ENCODE measurements around the gene ZNF335. TPM values are rescaled to one million over a fixed set of nuclear protein-coding genes. Genes with fewer than 3 reads are reported as not detected.

Gene ZNF335
- total and polyA plus RNA-seq, 2 of the 13 experiments (the other 11 are each of a cell fraction or from before 2014, with no cell fraction given) = 9.7 to 13.7 TPM

DNA sequence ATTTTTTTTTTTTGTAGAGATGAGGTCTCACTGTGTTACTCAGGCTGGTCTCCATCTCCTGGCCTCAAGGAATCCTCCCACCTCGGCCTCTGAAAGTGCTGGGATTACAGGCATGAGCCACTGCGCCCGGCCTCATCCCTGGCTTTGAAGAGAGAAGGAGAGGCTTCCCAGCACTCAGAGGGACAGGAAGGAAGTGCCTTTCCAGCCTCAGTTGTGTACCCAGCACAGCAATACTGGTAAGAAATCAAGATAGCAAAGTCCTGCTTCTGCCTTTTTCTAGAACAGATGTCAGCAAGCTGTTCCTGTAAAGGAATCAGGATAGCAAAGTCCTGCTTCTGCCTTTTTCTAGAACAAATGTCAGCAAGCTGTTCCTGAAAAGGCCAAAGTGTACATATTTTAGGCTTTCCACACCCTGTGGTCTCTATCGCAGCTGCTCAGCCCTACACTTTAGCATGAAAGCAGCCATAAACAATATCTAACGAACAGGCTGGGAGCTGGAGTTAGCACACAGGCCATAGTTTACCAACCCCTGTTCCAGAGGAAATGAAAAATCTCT is 53.7 kb downstream of the ZNF335 start (continued):
- TF ChIP-seq, protein P1, sequence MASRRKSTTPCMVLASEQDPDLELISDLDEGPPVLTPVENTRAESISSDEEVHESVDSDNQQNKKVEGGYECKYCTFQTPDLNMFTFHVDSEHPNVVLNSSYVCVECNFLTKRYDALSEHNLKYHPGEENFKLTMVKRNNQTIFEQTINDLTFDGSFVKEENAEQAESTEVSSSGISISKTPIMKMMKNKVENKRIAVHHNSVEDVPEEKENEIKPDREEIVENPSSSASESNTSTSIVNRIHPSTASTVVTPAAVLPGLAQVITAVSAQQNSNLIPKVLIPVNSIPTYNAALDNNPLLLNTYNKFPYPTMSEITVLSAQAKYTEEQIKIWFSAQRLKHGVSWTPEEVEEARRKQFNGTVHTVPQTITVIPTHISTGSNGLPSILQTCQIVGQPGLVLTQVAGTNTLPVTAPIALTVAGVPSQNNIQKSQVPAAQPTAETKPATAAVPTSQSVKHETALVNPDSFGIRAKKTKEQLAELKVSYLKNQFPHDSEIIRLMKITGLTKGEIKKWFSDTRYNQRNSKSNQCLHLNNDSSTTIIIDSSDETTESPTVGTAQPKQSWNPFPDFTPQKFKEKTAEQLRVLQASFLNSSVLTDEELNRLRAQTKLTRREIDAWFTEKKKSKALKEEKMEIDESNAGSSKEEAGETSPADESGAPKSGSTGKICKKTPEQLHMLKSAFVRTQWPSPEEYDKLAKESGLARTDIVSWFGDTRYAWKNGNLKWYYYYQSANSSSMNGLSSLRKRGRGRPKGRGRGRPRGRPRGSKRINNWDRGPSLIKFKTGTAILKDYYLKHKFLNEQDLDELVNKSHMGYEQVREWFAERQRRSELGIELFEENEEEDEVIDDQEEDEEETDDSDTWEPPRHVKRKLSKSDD (CRISPR knock-in tag; IDR thresholded peaks at IDR 0.05; ENCODE audit: low read depth) = no peak
- TF ChIP-seq NFIC (IDR thresholded peaks at IDR 0.05; ENCODE audit: low read length) = no peak
- TF ChIP-seq, protein P2, sequence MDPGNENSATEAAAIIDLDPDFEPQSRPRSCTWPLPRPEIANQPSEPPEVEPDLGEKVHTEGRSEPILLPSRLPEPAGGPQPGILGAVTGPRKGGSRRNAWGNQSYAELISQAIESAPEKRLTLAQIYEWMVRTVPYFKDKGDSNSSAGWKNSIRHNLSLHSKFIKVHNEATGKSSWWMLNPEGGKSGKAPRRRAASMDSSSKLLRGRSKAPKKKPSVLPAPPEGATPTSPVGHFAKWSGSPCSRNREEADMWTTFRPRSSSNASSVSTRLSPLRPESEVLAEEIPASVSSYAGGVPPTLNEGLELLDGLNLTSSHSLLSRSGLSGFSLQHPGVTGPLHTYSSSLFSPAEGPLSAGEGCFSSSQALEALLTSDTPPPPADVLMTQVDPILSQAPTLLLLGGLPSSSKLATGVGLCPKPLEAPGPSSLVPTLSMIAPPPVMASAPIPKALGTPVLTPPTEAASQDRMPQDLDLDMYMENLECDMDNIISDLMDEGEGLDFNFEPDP (CRISPR knock-in tag; conservative IDR thresholded peaks at IDR 0.05) = 0 out of 2 replicates have a peak, but pooled peaks have one; percentile 52
- 0 out of 2 replicates have a peak, but pooled peaks have one; percentile 10 for TF ChIP-seq THAP11 (CRISPR knock-in tag; IDR thresholded peaks at IDR 0.05)
- TF ChIP-seq RELA (CRISPR knock-in tag; IDR thresholded peaks at IDR 0.05) = no peak
- no peak for TF ChIP-seq ZSCAN22 (CRISPR knock-in tag; IDR thresholded peaks at IDR 0.05)
- TF ChIP-seq ZSCAN31 (CRISPR knock-in tag; IDR thresholded peaks at IDR 0.05; ENCODE audit: low read depth) = 0 out of 2 replicates have a peak, but pooled peaks have one; percentile 31
- no peak for TF ChIP-seq ZNF776 (CRISPR knock-in tag; IDR thresholded peaks at IDR 0.05)
- no peak for TF ChIP-seq TRIM24 (CRISPR knock-in tag; IDR thresholded peaks at IDR 0.05)
- no peak for TF ChIP-seq ZSCAN21 (CRISPR knock-in tag; IDR thresholded peaks at IDR 0.05; ENCODE audit: borderline replicate concordance)
- no peak for TF ChIP-seq AHR (CRISPR knock-in tag; IDR thresholded peaks at IDR 0.05)
- peak; percentile 54; the same call in 1 of the 2 replicates for TF ChIP-seq KLF12 (CRISPR knock-in tag; IDR thresholded peaks at IDR 0.05; ENCODE audit: borderline replicate concordance)
- no peak for TF ChIP-seq ZNF274 (CRISPR knock-in tag; IDR thresholded peaks at IDR 0.05)
- TF ChIP-seq SIN3B (IDR thresholded peaks at IDR 0.05; ENCODE audit: low read length) = no peak
- TF ChIP-seq, protein P3, sequence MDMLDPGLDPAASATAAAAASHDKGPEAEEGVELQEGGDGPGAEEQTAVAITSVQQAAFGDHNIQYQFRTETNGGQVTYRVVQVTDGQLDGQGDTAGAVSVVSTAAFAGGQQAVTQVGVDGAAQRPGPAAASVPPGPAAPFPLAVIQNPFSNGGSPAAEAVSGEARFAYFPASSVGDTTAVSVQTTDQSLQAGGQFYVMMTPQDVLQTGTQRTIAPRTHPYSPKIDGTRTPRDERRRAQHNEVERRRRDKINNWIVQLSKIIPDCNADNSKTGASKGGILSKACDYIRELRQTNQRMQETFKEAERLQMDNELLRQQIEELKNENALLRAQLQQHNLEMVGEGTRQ (IDR thresholded peaks at IDR 0.05; ENCODE audit: low read depth, low read length) = no peak
- TF ChIP-seq, protein P3 (CRISPR knock-in tag; IDR thresholded peaks at IDR 0.05; ENCODE audit: borderline replicate concordance) = no peak
- no peak for TF ChIP-seq EEA1 (CRISPR knock-in tag; IDR thresholded peaks at IDR 0.05; ENCODE audit: borderline replicate concordance)
- TF ChIP-seq, protein P4, sequence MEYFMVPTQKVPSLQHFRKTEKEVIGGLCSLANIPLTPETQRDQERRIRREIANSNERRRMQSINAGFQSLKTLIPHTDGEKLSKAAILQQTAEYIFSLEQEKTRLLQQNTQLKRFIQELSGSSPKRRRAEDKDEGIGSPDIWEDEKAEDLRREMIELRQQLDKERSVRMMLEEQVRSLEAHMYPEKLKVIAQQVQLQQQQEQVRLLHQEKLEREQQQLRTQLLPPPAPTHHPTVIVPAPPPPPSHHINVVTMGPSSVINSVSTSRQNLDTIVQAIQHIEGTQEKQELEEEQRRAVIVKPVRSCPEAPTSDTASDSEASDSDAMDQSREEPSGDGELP (IDR thresholded peaks at IDR 0.05; ENCODE audit: borderline replicate concordance, low read depth) = no peak
- TF ChIP-seq, protein P5, sequence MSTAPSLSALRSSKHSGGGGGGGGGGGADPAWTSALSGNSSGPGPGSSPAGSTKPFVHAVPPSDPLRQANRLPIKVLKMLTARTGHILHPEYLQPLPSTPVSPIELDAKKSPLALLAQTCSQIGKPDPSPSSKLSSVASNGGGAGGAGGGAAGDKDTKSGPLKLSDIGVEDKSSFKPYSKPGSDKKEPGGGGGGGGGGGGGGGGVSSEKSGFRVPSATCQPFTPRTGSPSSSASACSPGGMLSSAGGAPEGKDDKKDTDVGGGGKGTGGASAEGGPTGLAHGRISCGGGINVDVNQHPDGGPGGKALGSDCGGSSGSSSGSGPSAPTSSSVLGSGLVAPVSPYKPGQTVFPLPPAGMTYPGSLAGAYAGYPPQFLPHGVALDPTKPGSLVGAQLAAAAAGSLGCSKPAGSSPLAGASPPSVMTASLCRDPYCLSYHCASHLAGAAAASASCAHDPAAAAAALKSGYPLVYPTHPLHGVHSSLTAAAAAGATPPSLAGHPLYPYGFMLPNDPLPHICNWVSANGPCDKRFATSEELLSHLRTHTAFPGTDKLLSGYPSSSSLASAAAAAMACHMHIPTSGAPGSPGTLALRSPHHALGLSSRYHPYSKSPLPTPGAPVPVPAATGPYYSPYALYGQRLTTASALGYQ (CRISPR knock-in tag; IDR thresholded peaks at IDR 0.05) = 0 out of 2 replicates have a peak, but pooled peaks have one; percentile 27
- no peak for TF ChIP-seq FOXA1 (IDR thresholded peaks at IDR 0.05)
- TF ChIP-seq FOXA1 (CRISPR knock-in tag; IDR thresholded peaks at IDR 0.05) = no peak
- TF ChIP-seq RFXAP (CRISPR knock-in tag; IDR thresholded peaks at IDR 0.05; ENCODE audit: borderline replicate concordance) = 0 out of 2 replicates have a peak, but pooled peaks have one; percentile 24
- no peak for TF ChIP-seq ZNF7 (CRISPR knock-in tag; IDR thresholded peaks at IDR 0.05)

Data from HepG2 (cell line).